Measurements from ENCODE around the gene HOOK1. TPM values are rescaled to one million over a fixed set of nuclear protein-coding genes. Genes with fewer than 3 reads are reported as not detected.
"Not testable (repeated sequence)": the region's sequence is repeated elsewhere in the genome, so short reads cannot be mapped to it uniquely, and the experiment has no call there.

Gene HOOK1
- total RNA-seq, 4 donors from 2014 or later, result 17.2 to 25.2 (median 19.3) TPM

GRCh38 chr1:59833022-59833421 lies 18.3 kb downstream of the HOOK1 start:
- intact Hi-C loops (cut with DNase I; ENCODE audit: low total_unique reads), result no loop called here
- H3K4me3 ChIP-seq (ENCODE audit: low read depth, poor library complexity, severe bottlenecking), result no peak overlapping the region
- DNase-seq (ENCODE audit: low spot score in 2 of 2), result no peak
- 76 to 88% methylated on average over 2 of the region's 2 CpGs for whole genome bisulfite sequencing, 2 donors
- TF ChIP-seq POLR2A (IDR thresholded peaks at IDR 0.05) (no peak), CTCF (IDR thresholded peaks at IDR 0.05) (no peak)

DNA sequence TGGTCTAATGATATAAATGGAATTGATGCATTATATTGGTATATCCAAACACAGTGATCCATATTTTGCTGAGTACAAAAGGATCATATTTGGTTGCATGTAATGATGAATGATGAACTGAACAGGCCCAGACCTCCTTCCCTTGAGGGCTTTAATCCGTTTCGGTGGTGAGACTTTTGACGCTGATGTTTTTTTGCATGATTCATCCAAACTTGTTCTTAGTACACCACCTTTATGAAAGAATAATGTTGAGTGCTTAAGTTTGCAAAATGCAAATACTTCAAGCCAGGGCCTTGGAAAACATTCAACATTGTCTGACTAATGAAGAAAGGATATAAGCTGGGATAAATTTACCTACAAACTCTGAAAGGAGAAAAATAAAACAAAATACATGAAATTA lies 19.2 kb downstream of the HOOK1 start:
- H3K4me3 ChIP-seq (ENCODE audit: low read depth, poor library complexity, severe bottlenecking), result no peak overlapping the region
- TF ChIP-seq CTCF (IDR thresholded peaks at IDR 0.05) (no peak), POLR2A (IDR thresholded peaks at IDR 0.05) (no peak)
- DNase-seq (ENCODE audit: low spot score in 2 of 2), result no peak
- intact Hi-C loops (cut with DNase I; ENCODE audit: low total_unique reads), result no loop called here
- WGBS, 2 donors, result 28 to 42% methylated on average over 3 of the region's 3 CpGs

DNA sequence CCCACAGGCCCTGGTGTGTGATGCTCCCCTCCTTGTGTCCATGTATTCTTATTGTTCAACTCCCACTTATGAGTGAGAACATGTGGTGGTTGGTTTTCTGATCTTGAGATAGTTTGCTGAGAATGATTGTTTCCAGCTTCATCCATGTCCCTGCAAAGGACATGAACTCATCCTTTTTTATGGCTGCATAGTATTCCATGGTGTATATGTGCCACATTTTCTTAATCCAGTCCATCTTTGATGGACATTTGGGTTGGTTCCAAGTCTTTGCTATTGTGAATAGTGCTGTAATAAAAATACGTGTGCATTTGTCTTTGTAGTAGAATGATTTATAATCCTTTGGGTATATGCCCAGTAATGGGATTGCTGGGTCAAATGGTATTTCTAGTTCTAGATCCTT lies 23.1 kb downstream of the HOOK1 start:
- DNase-seq (ENCODE audit: low spot score in 2 of 2); H3K4me3 ChIP-seq (ENCODE audit: low read depth, poor library complexity, severe bottlenecking); intact Hi-C loops (cut with DNase I; ENCODE audit: low total_unique reads): not testable (repeated sequence)
- WGBS, 2 donors, result 33 to 58% methylated on average over 1 of the region's 1 CpG

DNA sequence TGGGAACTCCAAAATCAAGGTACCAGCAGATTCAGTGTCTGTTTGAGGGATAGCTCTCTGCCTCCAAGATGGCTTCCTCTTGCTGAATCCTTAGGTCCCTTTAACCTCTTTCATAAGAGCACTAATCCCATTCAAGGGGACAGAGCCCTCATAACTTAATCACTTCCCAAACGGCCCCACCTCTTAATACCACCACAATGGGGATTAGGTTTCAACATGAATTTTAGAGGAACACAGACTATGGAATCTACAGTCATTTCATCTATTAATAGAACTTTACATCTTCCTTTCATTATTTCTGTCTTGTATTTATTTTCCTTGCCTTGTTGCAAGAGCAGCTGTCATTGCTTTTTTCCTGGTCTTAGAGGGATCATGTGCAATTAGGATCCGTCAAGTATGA lies 30.3 kb downstream of the HOOK1 start:
- H3K4me3 ChIP-seq (ENCODE audit: low read depth, poor library complexity, severe bottlenecking), result no peak overlapping the region
- DNase-seq (ENCODE audit: low spot score in 2 of 2), result no peak
- TF ChIP-seq CTCF (IDR thresholded peaks at IDR 0.05), result no peak
- no peak for TF ChIP-seq POLR2A (IDR thresholded peaks at IDR 0.05)
- intact Hi-C loops (cut with DNase I; ENCODE audit: low total_unique reads), result no loop called here
- 57 to 59% methylated on average over 2 of the region's 2 CpGs for WGBS, 2 donors

DNA sequence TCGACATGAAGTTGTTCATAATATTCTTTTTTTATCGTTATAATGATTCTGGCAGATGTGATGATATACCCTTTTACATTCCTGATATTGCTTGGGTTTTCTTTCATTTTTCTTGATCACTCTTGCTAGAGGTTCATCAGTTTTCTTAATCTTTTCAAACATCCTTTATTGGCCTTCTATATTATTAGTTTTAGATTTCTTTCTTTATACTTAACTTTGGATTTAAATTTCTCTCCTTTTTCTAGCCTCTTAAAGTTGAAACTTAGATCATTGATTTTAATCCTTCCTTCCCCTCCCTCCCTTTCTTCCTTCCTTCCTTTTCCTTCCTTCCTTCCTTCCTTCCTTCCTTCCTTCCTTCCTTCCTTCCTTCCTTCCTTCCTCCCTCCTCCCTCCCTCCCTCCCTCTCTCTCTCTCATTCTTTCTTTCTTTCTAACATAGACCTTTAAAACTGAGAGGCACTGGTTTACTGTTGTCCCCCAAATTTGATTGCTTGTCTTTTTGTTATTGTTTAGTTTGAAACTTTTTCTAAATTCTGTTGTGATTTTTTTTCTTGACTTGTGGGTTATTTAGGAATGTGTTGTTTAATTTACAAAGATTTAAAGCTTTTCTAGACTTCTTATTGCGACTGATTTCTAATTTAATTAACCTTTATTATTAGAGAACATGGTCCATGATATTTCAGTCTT lies 31.6 kb downstream of the HOOK1 start:
- 95 to 96% methylated on average over 3 of the region's 3 CpGs for WGBS, 2 donors
- intact Hi-C loops (cut with DNase I; ENCODE audit: low total_unique reads), result no loop called here
- no peak for TF ChIP-seq CTCF (IDR thresholded peaks at IDR 0.05)
- TF ChIP-seq POLR2A (IDR thresholded peaks at IDR 0.05), result no peak
- H3K4me3 ChIP-seq (ENCODE audit: low read depth, poor library complexity, severe bottlenecking), result no peak overlapping the region
- DNase-seq (ENCODE audit: low spot score in 2 of 2), result no peak

DNA sequence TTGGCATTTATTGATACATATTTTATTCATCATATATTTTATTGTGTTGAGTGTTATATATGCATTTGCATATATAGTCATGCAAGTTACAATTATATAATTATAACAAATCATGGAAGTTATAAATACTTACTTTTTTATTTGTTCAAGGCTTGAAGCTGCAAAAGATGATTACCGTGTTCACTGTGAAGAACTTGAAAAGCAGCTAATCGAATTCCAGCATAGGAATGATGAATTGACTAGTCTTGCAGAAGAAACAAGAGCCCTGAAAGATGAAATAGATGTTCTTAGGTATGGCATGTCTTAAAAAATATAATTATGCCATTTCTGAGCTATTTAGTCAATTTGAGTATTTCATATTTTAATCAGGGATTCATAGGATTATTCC lies 32.1 kb downstream of the HOOK1 start:
- WGBS, 2 donors, result 95 to 96% methylated on average over 2 of the region's 2 CpGs
- no peak for TF ChIP-seq CTCF (IDR thresholded peaks at IDR 0.05)
- intact Hi-C loops (cut with DNase I; ENCODE audit: low total_unique reads), result no loop called here
- H3K4me3 ChIP-seq (ENCODE audit: low read depth, poor library complexity, severe bottlenecking), result no peak overlapping the region
- no peak for DNase-seq (ENCODE audit: low spot score in 2 of 2)

Measured in lower leg skin (tissue), 4 donors.